NCI-H2196 treated with DMSO at 0.1 percent for 48 hours (cell line): Measurements from ENCODE around the gene SLIT3.

ENCODE experiments used
- DNase-seq: peaks from one replicate; lab custom pipeline; 2025; ENCODE audit not compliant: unreplicated experiment; lab: John Stamatoyannopoulos, UW

SLIT3 gene

DNA sequence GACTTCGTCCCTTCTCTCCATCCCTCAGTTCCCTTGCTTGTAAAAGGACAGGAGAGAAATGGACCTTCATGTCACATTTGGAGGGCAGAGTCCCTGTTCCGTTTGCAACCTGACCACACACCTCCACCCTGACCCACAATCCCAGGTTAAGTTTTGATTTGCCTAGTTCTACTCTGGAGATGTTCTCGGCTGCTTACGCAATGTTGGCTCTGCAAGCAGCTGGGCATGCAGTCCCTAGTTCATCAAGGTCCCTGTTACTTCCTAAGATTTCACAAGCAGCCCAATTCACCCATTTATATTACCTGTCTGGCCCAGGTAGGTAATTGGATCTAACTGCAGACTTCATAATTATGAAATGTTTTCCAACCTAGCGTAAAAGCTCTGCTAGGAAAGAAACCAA, 28.8 kb downstream of the SLIT3 start:
- no peak for DNase-seq

DNA sequence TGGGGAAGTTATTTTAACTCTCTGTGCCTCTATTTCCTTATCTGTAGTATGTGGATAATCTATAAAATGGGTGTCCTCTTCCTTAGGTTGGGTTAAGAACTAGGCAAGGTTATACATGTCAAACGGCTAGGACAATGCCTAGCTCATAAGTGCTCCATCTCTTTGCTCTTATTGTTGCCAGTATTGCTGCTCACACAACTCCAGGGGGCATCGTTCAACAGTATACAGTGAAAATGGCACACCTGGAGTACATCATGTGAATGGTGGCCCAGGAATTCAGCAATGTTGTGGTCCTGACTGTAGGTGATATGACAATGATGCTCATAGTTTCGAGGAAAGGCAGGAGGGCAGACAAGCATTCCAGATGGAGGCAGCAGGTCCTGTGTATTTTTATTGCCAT, 30.1 kb downstream of the SLIT3 start:
- DNase-seq, result no peak

DNA sequence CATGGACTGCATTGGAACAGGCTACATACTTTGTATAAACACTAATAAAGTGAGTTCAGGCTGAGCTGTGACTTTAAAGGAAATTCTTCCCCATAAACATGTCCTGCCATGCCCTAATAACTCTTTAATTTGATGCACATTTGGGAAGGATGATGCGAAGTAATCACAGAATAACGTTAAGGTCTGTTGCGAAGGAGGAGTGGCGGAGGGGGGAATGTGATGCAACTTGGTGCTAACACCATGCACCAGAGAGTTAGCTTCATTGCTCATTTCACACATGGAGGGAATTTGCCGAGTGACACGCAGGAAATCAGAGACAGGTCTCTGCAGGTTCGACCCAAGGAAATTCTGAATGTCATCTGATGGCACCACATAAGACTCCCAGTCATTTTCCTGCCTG, 32.9 kb downstream of the SLIT3 start:
- no peak for DNase-seq

DNA sequence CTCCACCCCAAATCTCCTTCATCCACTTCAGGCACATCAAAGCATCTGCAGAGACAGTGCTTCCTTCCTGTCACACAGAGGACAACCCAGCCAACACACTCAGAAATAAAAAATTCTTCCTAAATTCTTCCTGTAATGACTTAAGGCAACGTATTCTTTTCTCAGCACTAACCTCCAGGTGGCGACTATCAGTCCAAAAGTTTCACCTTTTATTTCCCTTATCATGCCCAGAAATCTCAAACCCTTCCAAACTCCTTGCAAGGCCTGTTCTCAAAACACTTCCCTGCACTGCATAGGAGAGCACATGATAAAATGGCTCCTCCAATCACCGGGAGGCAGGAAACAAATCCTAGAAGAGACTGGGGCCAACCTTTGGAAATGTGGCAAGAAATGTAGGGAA, 35.1 kb downstream of the SLIT3 start:
- DNase-seq, result no peak

- no peak for DNase-seq
Measured at GRCh38 chr5:169263591-169263990, 37.3 kb downstream of the SLIT3 start.

DNA sequence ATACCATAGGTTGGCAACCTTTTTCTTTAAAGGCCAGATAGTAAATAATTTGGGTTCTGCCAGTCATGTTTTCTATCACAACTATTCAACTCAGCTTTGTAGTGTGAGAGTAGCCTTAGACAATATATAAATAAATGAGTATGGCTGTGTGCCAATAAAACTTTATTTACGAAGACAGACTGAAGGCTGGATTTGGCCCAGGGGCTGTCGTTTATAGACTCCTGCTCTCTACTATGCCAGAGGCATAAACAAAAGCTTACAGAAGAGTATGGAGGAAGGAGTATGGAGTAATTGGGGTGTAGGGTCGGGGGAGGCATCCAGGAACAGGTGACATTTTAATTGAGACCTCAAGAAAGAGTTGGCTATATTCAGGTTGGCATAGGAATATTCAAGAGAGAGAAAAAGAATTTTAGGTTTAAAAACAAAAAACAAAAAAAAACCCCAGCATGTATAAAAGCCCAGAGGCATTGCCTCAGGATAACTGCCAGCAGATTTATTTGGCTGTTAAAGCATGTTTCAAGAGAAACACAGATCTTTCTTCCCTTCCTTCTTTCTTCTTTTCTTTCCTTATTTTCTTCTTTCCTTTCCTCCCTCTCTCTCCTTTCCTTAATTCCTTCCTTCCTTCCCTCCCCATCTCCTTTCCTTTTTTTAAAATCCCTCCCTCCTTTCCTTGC, 39.9 kb downstream of the SLIT3 start:
- DNase-seq, result no peak

GRCh38 chr5:169258372-169259000, 42.5 kb downstream of the SLIT3 start:
- DNase-seq, result no peak

DNA sequence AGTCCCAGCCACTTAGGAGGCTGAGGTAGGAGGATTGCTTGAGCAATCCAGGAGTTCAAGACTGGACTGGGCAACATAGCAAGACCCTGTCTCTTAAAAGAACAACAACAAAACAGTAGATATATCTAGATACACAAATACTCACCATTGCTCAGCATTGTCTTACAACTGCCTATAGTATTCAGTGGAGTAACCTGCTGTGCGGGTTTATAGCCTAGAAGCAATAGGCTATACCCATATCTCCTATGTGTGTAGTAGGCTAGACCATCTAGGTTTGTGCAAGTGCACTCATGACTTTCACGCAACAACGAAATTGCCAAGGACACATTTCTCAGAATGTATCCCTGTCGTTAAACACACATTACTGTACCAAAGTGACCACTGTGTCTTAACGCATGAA, 44.7 kb downstream of the SLIT3 start:
- no peak for DNase-seq

DNA sequence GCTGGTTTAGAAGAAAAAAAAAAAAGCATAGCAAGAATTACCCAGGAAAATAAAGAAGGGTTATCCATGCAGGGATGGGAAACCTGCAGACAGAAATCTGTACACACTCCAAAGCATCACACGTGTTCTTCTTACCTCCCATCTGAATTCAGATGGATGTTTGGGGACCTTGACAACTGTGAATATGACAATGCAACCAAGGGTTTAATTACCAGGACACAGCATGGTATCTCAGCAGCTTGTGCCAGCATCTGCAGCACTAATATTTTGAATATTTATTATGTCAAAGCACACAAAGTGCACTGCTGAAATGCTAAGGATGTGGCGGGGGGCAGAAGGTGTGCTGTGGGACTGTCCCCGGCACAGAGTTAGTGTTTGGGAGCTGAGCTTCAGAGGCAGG, 47.9 kb downstream of the SLIT3 start:
- DNase-seq, result no peak

DNA sequence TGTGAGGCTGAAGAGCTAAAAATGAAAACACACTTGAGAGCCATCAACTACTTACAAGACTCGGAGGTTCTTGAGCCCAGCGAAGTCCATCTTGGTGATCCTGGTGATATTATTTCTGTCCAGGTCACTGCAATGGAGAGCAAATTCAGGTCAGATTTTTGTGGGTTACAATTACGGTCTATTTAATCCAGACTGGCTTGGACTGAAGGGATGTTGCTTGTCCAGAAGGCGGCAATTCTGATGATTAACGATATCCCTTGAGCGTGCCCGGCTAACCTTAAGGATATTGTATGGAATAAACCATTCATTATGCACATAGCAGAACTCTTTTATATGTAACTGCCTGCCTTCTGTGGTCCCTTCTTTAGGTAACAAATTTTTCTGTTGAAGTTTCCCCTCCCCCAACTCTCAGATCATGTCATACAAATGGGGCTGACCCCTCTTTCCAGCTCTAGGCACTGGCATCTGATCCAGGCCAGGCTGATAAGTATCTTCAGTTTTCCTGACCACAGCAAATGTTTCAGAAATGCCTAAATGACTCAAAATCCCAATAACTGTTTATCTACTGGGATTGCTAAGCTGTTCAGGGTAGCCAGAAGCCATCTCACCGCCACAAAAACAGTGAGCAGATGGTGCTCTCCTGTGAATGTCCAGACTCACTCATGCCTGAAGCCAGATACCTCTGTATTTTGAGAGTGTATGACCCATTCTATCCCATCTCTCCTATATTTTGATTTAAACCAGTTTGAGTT, 49.4 kb downstream of the SLIT3 start:
- DNase-seq, result no peak

DNA sequence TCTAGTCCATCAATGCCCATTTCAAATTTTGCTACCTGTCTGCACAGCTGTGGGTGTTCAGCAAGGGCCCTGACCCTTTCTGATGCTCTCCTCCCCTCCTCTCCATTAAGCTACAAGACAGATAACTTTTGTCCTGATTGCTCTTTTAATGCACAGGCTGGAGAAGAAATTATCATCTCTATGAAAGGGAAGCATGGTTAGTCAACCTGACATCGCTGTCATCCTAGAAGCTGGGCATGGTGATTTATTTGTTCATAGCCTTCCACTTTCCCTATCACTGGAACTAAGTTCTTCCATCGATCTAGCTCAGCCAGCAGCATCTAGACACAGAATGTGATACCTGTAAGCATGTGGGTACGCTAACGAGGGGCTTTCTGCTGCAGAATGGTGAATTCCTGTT, 50.1 kb downstream of the SLIT3 start:
- no peak for DNase-seq

DNA sequence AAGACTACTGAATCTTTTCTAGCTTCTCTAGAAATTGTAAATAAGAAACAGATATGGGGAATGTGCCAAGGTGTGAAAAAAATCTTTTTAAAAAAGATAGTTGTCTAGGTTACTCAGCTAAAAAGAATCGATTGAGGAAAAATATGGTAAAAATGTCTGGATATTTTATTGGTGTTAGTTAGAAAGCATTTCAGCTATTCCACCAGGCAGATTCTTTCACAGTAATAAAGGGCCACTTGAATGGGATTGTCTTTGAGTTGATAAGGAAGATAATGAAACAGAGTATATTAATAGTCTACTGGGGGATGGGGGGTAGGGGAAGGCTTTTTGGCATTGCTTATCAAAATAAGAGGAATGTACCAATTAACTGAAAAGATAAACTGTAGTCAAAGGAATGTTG, 51.9 kb downstream of the SLIT3 start:
- no peak for DNase-seq

GRCh38 chr5:169248550-169248949, 52.4 kb downstream of the SLIT3 start:
- DNase-seq, result no peak

GRCh38 chr5:169244812-169245211, 56.1 kb downstream of the SLIT3 start:
- DNase-seq, result no peak

GRCh38 chr5:169243651-169244422, 57.1 kb downstream of the SLIT3 start:
- DNase-seq, result no peak

DNA sequence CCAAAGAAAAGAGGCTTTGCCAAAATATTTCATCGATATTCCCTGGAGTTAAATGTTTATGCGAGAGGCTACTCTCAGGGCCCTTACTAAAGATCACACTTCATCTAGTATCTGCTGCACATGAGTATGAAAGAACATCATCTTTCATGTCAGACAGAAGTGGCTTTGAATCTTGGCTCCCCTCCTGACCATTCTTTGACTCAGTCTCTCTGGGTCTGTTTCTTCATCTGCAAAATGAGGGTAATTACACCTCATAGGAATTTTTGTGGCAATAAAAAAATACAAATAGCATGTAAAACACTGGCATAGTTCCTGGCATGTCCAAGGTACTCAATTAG, 58.1 kb downstream of the SLIT3 start:
- DNase-seq, result no peak

DNA sequence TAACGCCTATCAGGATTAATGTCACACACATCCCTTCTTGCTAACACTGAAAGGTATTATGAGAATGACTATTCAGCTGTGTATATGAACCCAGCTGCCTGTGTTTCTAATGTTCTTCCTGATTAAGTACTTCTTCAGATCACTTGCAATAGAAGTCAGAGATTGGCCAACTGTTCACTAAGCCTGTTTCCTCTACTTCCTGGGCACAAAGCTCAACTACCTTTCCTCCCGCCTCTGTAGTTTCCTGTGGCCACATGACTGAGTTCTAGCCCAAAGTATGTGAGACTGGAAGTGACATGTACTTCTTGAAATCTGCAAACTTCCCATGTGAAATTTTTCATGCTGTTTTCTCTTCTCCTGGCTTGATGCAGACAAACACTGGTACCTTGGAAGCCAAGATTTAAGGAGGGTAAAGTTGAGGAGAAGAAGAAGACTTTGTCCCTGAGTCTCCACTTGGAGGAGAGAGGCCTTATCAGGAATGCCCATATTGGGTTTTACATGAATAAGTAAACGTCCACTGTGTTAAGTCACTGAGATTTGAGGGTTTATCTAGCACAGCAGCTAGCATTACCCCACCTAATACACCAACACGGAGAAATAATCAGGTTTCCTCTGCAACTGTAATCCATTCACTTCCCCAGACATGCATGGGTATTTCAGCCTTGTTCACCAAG, 58.6 kb downstream of the SLIT3 start:
- no peak for DNase-seq

- DNase-seq, result no peak
Measured at GRCh38 chr5:169229342-169229892, 71.5 kb downstream of the SLIT3 start.

DNA sequence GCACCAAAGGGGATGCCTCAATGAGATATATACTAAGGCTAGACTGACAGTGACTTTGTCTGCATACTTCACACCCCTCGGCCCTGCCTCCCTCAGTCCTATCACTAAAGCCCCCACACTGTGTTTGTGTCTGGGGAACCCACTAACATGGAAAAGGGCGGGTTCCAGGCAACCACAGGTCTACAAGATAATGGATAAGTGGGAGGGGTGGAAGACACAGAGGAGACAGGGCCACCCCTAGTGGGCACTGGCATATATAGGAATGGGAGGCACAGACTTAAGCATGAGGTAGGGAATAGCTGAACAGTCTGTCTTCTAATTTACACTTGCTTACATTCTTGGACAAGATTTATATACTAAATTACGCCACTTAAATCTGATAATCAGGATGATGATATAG, 74.0 kb downstream of the SLIT3 start:
- no peak for DNase-seq

DNA sequence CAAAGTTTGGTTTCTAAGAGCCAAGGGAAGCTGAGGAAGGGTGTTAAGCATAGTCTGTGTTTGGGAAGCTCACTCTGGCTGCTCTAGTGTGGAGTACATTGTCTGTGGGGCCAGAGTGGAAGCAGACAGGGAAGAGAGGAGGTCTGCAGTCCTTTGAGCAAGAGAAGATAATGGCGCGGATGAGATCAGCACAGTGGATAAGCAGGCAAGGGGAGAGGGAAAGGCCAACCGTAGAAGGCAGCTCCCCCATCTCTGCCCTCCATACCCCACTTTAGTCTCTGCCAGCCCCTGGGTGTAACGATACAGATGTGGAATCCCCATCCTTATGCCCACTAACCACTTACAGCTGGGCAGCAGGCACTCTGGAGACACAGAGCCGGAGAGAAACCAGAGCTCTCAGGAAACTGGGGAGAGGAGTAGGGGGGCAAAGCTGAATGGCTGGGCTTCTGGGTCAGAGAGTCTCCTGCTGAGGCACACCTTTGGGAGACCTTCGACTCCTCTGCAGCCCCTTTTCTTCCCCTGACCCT, 75.0 kb downstream of the SLIT3 start:
- DNase-seq, result no peak

DNA sequence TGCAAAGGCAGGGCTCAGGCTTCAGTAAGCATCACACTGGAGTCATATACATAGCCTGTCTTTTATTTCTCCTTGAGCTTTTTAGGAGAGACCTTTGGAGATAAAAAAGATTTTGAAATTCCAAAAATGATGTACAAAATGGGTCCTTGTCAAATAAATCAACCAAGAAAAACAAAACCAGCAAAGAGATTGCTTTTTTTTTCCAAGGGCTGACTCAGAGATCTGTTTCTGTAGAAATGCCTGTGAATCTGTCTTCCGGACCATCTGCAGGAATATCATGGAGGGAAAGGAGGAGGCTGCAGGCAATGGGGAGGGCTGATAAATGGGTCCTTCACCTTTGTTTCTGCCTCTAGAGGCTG, 77.4 kb downstream of the SLIT3 start:
- DNase-seq, result no peak
